ENCODE measurements around the gene MTG2. TPM values are rescaled to one million over a fixed set of nuclear protein-coding genes. Genes with fewer than 3 reads are reported as not detected.

MTG2 gene
- total and polyA plus RNA-seq, 2 experiments from 2014 or later: 20.4 to 32.9 TPM

GRCh38 chr20:62196286-62196685 is 13.5 kb downstream of the MTG2 start:
- Histone ChIP-seq H3K27me3 (no peaks in the 10 kb centered on the region), H3K4me3 (no peak overlapping the region), H3K36me3 (peaks cover 26% of the 10 kb centered on the region), H3K4me1 (ENCODE audit: low read depth) (no peaks in the 10 kb centered on the region), H3K9me3 (ENCODE audit: low read depth) (no peaks in the 10 kb centered on the region), H3K27ac (no peak overlapping the region)
- DNase-seq (ENCODE audit: low read depth in 1 of 2, low spot score in 1 of 2): no peak
- no peak for TF ChIP-seq CTCF (IDR thresholded peaks at IDR 0.05; ENCODE audit: low read depth, low read length)

GRCh38 chr20:62197311-62197710 is 14.5 kb downstream of the MTG2 start:
- Histone ChIP-seq H3K9me3 (ENCODE audit: low read depth) (no peaks in the 10 kb centered on the region), H3K36me3 (peaks cover 31% of the 10 kb centered on the region), H3K4me1 (ENCODE audit: low read depth) (no peaks in the 10 kb centered on the region), H3K27ac (no peak overlapping the region), H3K4me3 (no peak overlapping the region), H3K27me3 (no peaks in the 10 kb centered on the region)
- TF ChIP-seq CTCF (IDR thresholded peaks at IDR 0.05; ENCODE audit: low read depth, low read length): no peak
- no peak for DNase-seq (ENCODE audit: low read depth in 1 of 2, low spot score in 1 of 2)

GRCh38 chr20:62197801-62198200 is 15.0 kb downstream of the MTG2 start:
- no peak overlapping the region for H3K27ac ChIP-seq
- DNase-seq (ENCODE audit: low read depth in 1 of 2, low spot score in 1 of 2): no peak
- peaks cover 31% of the 10 kb centered on the region for H3K36me3 ChIP-seq

GRCh38 chr20:62198496-62198895 is 15.7 kb downstream of the MTG2 start:
- TF ChIP-seq CTCF (IDR thresholded peaks at IDR 0.05; ENCODE audit: low read depth, low read length): no peak
- Histone ChIP-seq H3K36me3 (peaks cover 31% of the 10 kb centered on the region), H3K27me3 (no peaks in the 10 kb centered on the region), H3K27ac (no peak overlapping the region), H3K4me3 (no peak overlapping the region), H3K9me3 (ENCODE audit: low read depth) (no peaks in the 10 kb centered on the region), H3K4me1 (ENCODE audit: low read depth) (no peaks in the 10 kb centered on the region)
- no peak for DNase-seq (ENCODE audit: low read depth in 1 of 2, low spot score in 1 of 2)

More at GRCh38 chr20:62197801-62198200, 15.0 kb downstream of the MTG2 start:
- H3K4me3 ChIP-seq: no peak overlapping the region
- H3K27me3 ChIP-seq: no peaks in the 10 kb centered on the region
- no peaks in the 10 kb centered on the region for H3K9me3 ChIP-seq (ENCODE audit: low read depth)
- TF ChIP-seq CTCF (IDR thresholded peaks at IDR 0.05; ENCODE audit: low read depth, low read length): no peak
- H3K4me1 ChIP-seq (ENCODE audit: low read depth): no peaks in the 10 kb centered on the region

GRCh38 chr20:62198931-62199330 is 16.1 kb downstream of the MTG2 start:
- Histone ChIP-seq H3K4me1 (ENCODE audit: low read depth) (no peaks in the 10 kb centered on the region), H3K36me3 (peaks cover 31% of the 10 kb centered on the region)
- TF ChIP-seq CTCF (IDR thresholded peaks at IDR 0.05; ENCODE audit: low read depth, low read length): no peak

More at GRCh38 chr20:62198931-62199330, 16.1 kb downstream of the MTG2 start:
- H3K9me3 ChIP-seq (ENCODE audit: low read depth): no peaks in the 10 kb centered on the region
- H3K27ac ChIP-seq: no peak overlapping the region
- H3K4me3 ChIP-seq: no peak overlapping the region
- no peaks in the 10 kb centered on the region for H3K27me3 ChIP-seq
- DNase-seq (ENCODE audit: low read depth in 1 of 2, low spot score in 1 of 2): no peak
